Panc1 (cell line): ENCODE data around the gene LRRC59. TPM values are rescaled to one million over a fixed set of nuclear protein-coding genes. Genes with fewer than 3 reads are reported as not detected.

Experiments used
- ATAC-seq: fragments of 200-7000 bp; cut with Tn5 transposase; 2 replicates; pipeline ENCODE4 v1.9.1; 2020; ENCODE audit warnings: mild to moderate bottlenecking, moderate library complexity
- BruUV-seq: library from RNA; stranded (reverse); fragments of 400-500 nt; replicated peaks from 2 replicates; lab custom pipeline; 2021; lab: Mats Ljungman, UMichigan
- CTCF ChIA-PET: fragments of 300-600 bp; sonication (Branson Sonifier 250); formaldehyde crosslinking; loops from one replicate; lab custom pipeline; 2022; ENCODE audit warnings: antibody characterized with exemption; lab: Charles Lee
- POLR2A ChIA-PET: fragments of 300-600 bp; sonication (Branson Sonifier 250); formaldehyde crosslinking; loops from one replicate; lab custom pipeline; 2022; ENCODE audit warnings: antibody characterized with exemption; lab: Charles Lee
- DNase-seq: peaks from one replicate; pipeline ENCODE4 v3.0.0-alpha.2; 2010; ENCODE audit warnings: low read depth, low spot score
- H3K27ac ChIP-seq: 2 replicates; pipeline ENCODE4 v1.5.1; 2011; ENCODE audit warnings: mild to moderate bottlenecking, low read length, inconsistent platforms
- H3K27me3 ChIP-seq: fragments of 200-500 bp; sonication (Bioruptor generic); 2 replicates; pipeline ENCODE4 v1.6.0; 2014; ENCODE audit warnings: low read length, inconsistent platforms; ENCODE audit not compliant: control insufficient read depth, insufficient read depth
- H3K36me3 ChIP-seq: fragments of 200-500 bp; sonication (Bioruptor generic); 2 replicates; pipeline ENCODE4 v1.5.1; 2014; ENCODE audit warnings: inconsistent platforms, mild to moderate bottlenecking, low read length, moderate library complexity; ENCODE audit not compliant: control insufficient read depth, insufficient read depth
- H3K4me1 ChIP-seq: 2 replicates; pipeline ENCODE4 v1.5.1; 2011; ENCODE audit warnings: inconsistent platforms, mild to moderate bottlenecking, low read length, moderate library complexity; ENCODE audit not compliant: control insufficient read depth, insufficient read depth
- H3K4me3 ChIP-seq, 2 experiments: 2 replicates each; pipeline ENCODE4 v1.5.1; 2011 to 2012; ENCODE audit warnings: low read depth in 2 of 2, low read length in 2 of 2, mild to moderate bottlenecking in 2 of 2, inconsistent platforms in 1 of 2, moderate library complexity in 1 of 2
- H3K9me3 ChIP-seq: fragments of 200-500 bp; sonication (Bioruptor generic); 2 replicates; pipeline ENCODE4 v1.5.1; 2014; ENCODE audit warnings: low read depth, mild to moderate bottlenecking, inconsistent platforms, low read length, moderate library complexity; ENCODE audit not compliant: control insufficient read depth, insufficient read depth
- CTCF ChIP-seq: fragments of 450-650 bp; IDR thresholded peaks from 2 replicates; pipeline ENCODE4 v1.5.1; 2017; ENCODE audit warnings: mild to moderate bottlenecking
- POLR2AphosphoS5 ChIP-seq: IDR thresholded peaks from 2 replicates; pipeline ENCODE4 v1.6.1; 2012; ENCODE audit warnings: mild to moderate bottlenecking, low read depth, low read length, moderate library complexity
- SIN3A ChIP-seq: IDR thresholded peaks from 2 replicates; pipeline ENCODE4 v1.6.1; 2012; ENCODE audit warnings: low read depth, mild to moderate bottlenecking, low read length, moderate library complexity, borderline replicate concordance; ENCODE audit not compliant: insufficient read depth
- TCF7L2 ChIP-seq: IDR thresholded peaks from 2 replicates; pipeline ENCODE4 v1.6.1; 2011; ENCODE audit warnings: mild to moderate bottlenecking, low read depth, low read length, inconsistent platforms
- in situ Hi-C: cut with HindIII; loops from 2 replicates; pipeline ENCODE4 v1.10.0; 2016; ENCODE audit warnings: low sequenced_read_pairs, low pct_unique_long_range_greater_than_20kb
- intact Hi-C: fragments of 100-400 bp; cut with micrococcal nuclease; formaldehyde crosslinking; loops from one replicate; pipeline ENCODE4 v1.10.0; 2022; ENCODE audit not compliant: unreplicated experiment
- total RNA-seq: library from RNA; stranded (reverse); gene quantifications from one replicate; pipeline ENCODE4 v1.2.1, GENCODE V29; 2021; ENCODE audit not compliant: unreplicated experiment
- TF ChIP-seq, protein P1 (sequence below), 2 experiments: IDR thresholded peaks; 2 replicates each; pipeline ENCODE4 v1.6.1; 2011 to 2012; ENCODE audit warnings: low read depth in 2 of 2, control low read depth in 1 of 2, low read length in 1 of 2, mild to moderate bottlenecking in 1 of 2, moderate library complexity in 1 of 2; ENCODE audit not compliant: insufficient read depth in 1 of 2

The LRRC59 gene
- total RNA-seq, 1 experiment from 2014 or later, result 167 TPM

- ATAC-seq (no peak), DNase-seq (no peak)
- no peaks in the 10 kb centered on the region for H3K27me3 ChIP-seq
- ChIA-PET CTCF (interaction anchor here (0.6 kb wide), 1 partner anchor 40 kb away, joined by 5 read pairs; no protein-coding TSS in a partner anchor), POLR2A (interaction anchor here (0.6 kb wide), 1 partner anchor 223 kb away, joined by 3 read pairs; no protein-coding TSS in a partner anchor)
- no peaks in the 10 kb centered on the region for H3K9me3 ChIP-seq
- no TSS peak for BruUV-seq
- intact Hi-C loops (no loop called here), in situ Hi-C loops (no loop called here)
- H3K36me3 ChIP-seq, result 0 out of 2 replicates have a peak, but pooled peaks cover 2% of the 10 kb centered on the region
- no peak overlapping the region for H3K27ac ChIP-seq
- no peaks in the 10 kb centered on the region for H3K4me1 ChIP-seq
- TF ChIP-seq SIN3A (no peak), CTCF (no peak), TCF7L2 (no peak), POLR2AphosphoS5 (no peak)
- TF ChIP-seq, protein P1, sequence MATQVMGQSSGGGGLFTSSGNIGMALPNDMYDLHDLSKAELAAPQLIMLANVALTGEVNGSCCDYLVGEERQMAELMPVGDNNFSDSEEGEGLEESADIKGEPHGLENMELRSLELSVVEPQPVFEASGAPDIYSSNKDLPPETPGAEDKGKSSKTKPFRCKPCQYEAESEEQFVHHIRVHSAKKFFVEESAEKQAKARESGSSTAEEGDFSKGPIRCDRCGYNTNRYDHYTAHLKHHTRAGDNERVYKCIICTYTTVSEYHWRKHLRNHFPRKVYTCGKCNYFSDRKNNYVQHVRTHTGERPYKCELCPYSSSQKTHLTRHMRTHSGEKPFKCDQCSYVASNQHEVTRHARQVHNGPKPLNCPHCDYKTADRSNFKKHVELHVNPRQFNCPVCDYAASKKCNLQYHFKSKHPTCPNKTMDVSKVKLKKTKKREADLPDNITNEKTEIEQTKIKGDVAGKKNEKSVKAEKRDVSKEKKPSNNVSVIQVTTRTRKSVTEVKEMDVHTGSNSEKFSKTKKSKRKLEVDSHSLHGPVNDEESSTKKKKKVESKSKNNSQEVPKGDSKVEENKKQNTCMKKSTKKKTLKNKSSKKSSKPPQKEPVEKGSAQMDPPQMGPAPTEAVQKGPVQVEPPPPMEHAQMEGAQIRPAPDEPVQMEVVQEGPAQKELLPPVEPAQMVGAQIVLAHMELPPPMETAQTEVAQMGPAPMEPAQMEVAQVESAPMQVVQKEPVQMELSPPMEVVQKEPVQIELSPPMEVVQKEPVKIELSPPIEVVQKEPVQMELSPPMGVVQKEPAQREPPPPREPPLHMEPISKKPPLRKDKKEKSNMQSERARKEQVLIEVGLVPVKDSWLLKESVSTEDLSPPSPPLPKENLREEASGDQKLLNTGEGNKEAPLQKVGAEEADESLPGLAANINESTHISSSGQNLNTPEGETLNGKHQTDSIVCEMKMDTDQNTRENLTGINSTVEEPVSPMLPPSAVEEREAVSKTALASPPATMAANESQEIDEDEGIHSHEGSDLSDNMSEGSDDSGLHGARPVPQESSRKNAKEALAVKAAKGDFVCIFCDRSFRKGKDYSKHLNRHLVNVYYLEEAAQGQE (IDR thresholded peaks at IDR 0.05; ENCODE audit: insufficient read depth in 1 of 2, low read depth in 2 of 2, low read length in 1 of 2), result no peak
- no peak overlapping the region for H3K4me3 ChIP-seq
Measured at GRCh38 chr17:50355701-50356341, 41.5 kb downstream of the LRRC59 start.

DNA sequence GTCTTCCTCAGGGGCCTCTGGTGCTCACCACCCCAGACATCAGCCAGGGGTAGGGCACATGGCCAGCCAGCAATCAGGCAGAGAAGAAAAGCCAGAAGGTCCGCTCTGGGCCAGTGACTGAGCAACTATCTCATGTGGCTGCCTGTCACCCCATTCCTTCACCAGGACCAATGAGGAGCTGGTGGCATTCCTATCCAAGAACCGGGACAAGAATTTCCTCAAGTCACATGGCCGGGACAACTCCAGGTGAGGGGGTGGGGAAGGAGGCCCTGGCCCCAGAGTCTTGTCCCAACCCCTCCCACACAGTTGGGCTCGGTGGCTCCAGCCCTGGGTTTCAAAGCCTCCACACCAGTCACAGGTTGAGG, 42.0 kb downstream of the LRRC59 start:
- no peak overlapping the region for H3K27ac ChIP-seq
- ATAC-seq (no peak), DNase-seq (no peak)
- no peaks in the 10 kb centered on the region for H3K9me3 ChIP-seq
- TF ChIP-seq, protein P1 (IDR thresholded peaks at IDR 0.05; ENCODE audit: insufficient read depth in 1 of 2, low read depth in 2 of 2, low read length in 1 of 2), result no peak
- no peak for TF ChIP-seq CTCF
- no peak for TF ChIP-seq SIN3A
- no peak for TF ChIP-seq POLR2AphosphoS5
- no peak for TF ChIP-seq TCF7L2
- in situ Hi-C loops, result no loop called here
- no peaks in the 10 kb centered on the region for H3K27me3 ChIP-seq
- no peaks in the 10 kb centered on the region for H3K4me1 ChIP-seq
- ChIA-PET CTCF (interaction anchor here (0.6 kb wide), 1 partner anchor 40 kb away, joined by 5 read pairs; no protein-coding TSS in a partner anchor), POLR2A (interaction anchor here (0.6 kb wide), 1 partner anchor 223 kb away, joined by 3 read pairs; no protein-coding TSS in a partner anchor)
- H3K4me3 ChIP-seq, result no peak overlapping the region
- no TSS peak for BruUV-seq
- H3K36me3 ChIP-seq, result 0 out of 2 replicates have a peak, but pooled peaks cover 2% of the 10 kb centered on the region
- intact Hi-C loops, result no loop called here
